G401 (cell line): ENCODE results near the gene TMEM121. TPM values are rescaled to one million over a fixed set of nuclear protein-coding genes. Genes with fewer than 3 reads are reported as not detected.
"Not testable (repeated sequence)": the region's sequence is repeated elsewhere in the genome, so short reads cannot be mapped to it uniquely, and the experiment has no call there.

Experiments used
- DNase-seq: peaks from one replicate; pipeline ENCODE4 v3.0.0-alpha.2; 2015; ENCODE audit warnings: low spot score
- in situ Hi-C: cut with HindIII; loops from 2 replicates; pipeline ENCODE4 v1.10.0; 2016; ENCODE audit warnings: low sequenced_read_pairs, mixed read lengths
- total RNA-seq: library from RNA; depleted of rRNA; stranded (reverse); fragments of >200 nt; shearing (Covaris generic); gene quantifications from 2 replicates; pipeline ENCODE4 v1.2.3, GENCODE V29; 2014; rRNA removed

The TMEM121 gene
- total RNA-seq, 1 experiment from 2014 or later = 23.8 TPM

- no peak for DNase-seq
- in situ Hi-C loops = no loop called here
These were observed 51.0 kb downstream of the TMEM121 start for GRCh38 chr14:105577314-105577861.

GRCh38 chr14:105578070-105578469 lies 51.7 kb downstream of the TMEM121 start:
- in situ Hi-C loops = no loop called here
- no peak for DNase-seq

- DNase-seq, in situ Hi-C loops: not testable (repeated sequence)
These were observed 52.8 kb downstream of the TMEM121 start for GRCh38 chr14:105579221-105579620.

Other genes starting within 250 kb of the TMEM121 start
- 30.3 and 46.8 TPM in 2 replicates for gene BRF1, start 225.6 kb upstream of the TMEM121 start, total RNA-seq
- gene PACS2, start 211.8 kb upstream of the TMEM121 start, total RNA-seq = 36.9 and 50.7 TPM in 2 replicates
- 0.41 and 2.0 TPM in 2 replicates for gene TEX22, start 128.0 kb upstream of the TMEM121 start, total RNA-seq
- 44.9 and 55.1 TPM in 2 replicates for gene MTA1, start 106.8 kb upstream of the TMEM121 start, total RNA-seq
- 184 and 209 TPM in 2 replicates for gene CRIP2, start 51.8 kb upstream of the TMEM121 start, total RNA-seq
- gene CRIP1, start 39.7 kb upstream of the TMEM121 start, total RNA-seq = 8.6 TPM in 1 of 2 replicates, not detected in the other
- gene TEDC1, start 35.3 kb upstream of the TMEM121 start, total RNA-seq = 67.1 and 89.1 TPM in 2 replicates